IMR-90 (cell line): ENCODE data around the gene CAPN5. TPM values are rescaled to one million over a fixed set of nuclear protein-coding genes. Genes with fewer than 3 reads are reported as not detected.

Experiments used
- ATAC-seq: fragments of 200-7000 bp; cut with Tn5 transposase; 2 replicates; pipeline ENCODE4 v1.9.1; 2020; ENCODE audit warnings: low read depth, mild to moderate bottlenecking, moderate library complexity
- BruUV-seq: library from RNA; stranded (reverse); fragments of 400-500 nt; replicated peaks from 2 replicates; lab custom pipeline; 2021; lab: Mats Ljungman, UMichigan
- CTCF ChIA-PET: fragments of 300-600 bp; formaldehyde crosslinking; extraction: SDS; loops from one replicate; lab custom pipeline; 2021; ENCODE audit warnings: antibody characterized with exemption; lab: Yijun Ruan, JAX
- POLR2A ChIA-PET: fragments of 300-600 bp; sonication (Branson Sonifier 250); formaldehyde crosslinking; loops from one replicate; lab custom pipeline; 2022; ENCODE audit warnings: antibody characterized with exemption; ENCODE audit not compliant: unreplicated experiment; lab: Charles Lee
- DNase-seq: peaks from one replicate; pipeline ENCODE4 v3.0.0; 2013
- H2AFZ ChIP-seq: replicated peaks from 2 replicates; pipeline ENCODE3; 2013; ENCODE audit warnings: low read length, mild to moderate bottlenecking; ENCODE audit not compliant: poor library complexity
- H2AK5ac ChIP-seq: 2 replicates; pipeline ENCODE4 v1.6.1; 2013; ENCODE audit warnings: low read depth, low read length, inconsistent platforms
- H2AK9ac ChIP-seq: replicated peaks from 2 replicates; pipeline ENCODE3; 2013; ENCODE audit warnings: mild to moderate bottlenecking, low read depth, low read length, moderate library complexity; ENCODE audit not compliant: poor library complexity
- H2BK120ac ChIP-seq: 2 replicates; pipeline ENCODE4 v1.6.1; 2013; ENCODE audit warnings: low read depth, low read length, inconsistent platforms
- H2BK15ac ChIP-seq: 3 replicates; pipeline ENCODE4 v1.6.1; 2013; ENCODE audit warnings: low read depth, low read length, inconsistent platforms
- H2BK20ac ChIP-seq: 2 replicates; pipeline ENCODE4 v1.6.1; 2013; ENCODE audit warnings: low read depth, mild to moderate bottlenecking, inconsistent platforms, low read length, moderate library complexity
- H2BK5ac ChIP-seq: 2 replicates; pipeline ENCODE4 v1.6.1; 2013; ENCODE audit warnings: mild to moderate bottlenecking, low read depth, low read length, inconsistent platforms; ENCODE audit not compliant: poor library complexity, severe bottlenecking
- H3K14ac ChIP-seq: replicated peaks from 2 replicates; pipeline ENCODE4 v1.6.1; 2013; ENCODE audit warnings: low read depth, low read length, inconsistent platforms
- H3K18ac ChIP-seq: 2 replicates; pipeline ENCODE4 v1.6.1; 2013; ENCODE audit warnings: low read depth, low read length, control low read depth
- H3K23ac ChIP-seq: 2 replicates; pipeline ENCODE4 v1.6.1; 2013; ENCODE audit warnings: low read depth, low read length, inconsistent platforms
- H3K27ac ChIP-seq: 2 replicates; pipeline ENCODE4 v1.5.1; 2013; ENCODE audit warnings: mild to moderate bottlenecking, control low read depth, low read length; ENCODE audit not compliant: insufficient read depth
- H3K27me3 ChIP-seq: 2 replicates; pipeline ENCODE4 v1.6.1; 2013; ENCODE audit warnings: low read length; ENCODE audit not compliant: control insufficient read depth, insufficient read depth
- H3K36me3 ChIP-seq: 2 replicates; pipeline ENCODE4 v1.6.1; 2013; ENCODE audit warnings: low read length, mixed read lengths; ENCODE audit not compliant: control insufficient read depth, insufficient read depth
- H3K4ac ChIP-seq: 2 replicates; pipeline ENCODE4 v1.6.1; 2013; ENCODE audit warnings: low read depth, low read length, inconsistent platforms
- H3K4me1 ChIP-seq: 2 replicates; pipeline ENCODE4 v1.6.1; 2013; ENCODE audit warnings: low read length, mixed read lengths; ENCODE audit not compliant: control insufficient read depth, insufficient read depth
- H3K4me2 ChIP-seq: 2 replicates; pipeline ENCODE4 v1.6.1; 2013; ENCODE audit warnings: low read depth, mild to moderate bottlenecking, control low read depth, low read length, moderate library complexity
- H3K4me3 ChIP-seq: 2 replicates; pipeline ENCODE4 v1.5.1; 2013; ENCODE audit warnings: low read depth, mild to moderate bottlenecking, control low read depth, low read length, moderate library complexity; ENCODE audit not compliant: insufficient read depth
- H3K56ac ChIP-seq: 2 replicates; pipeline ENCODE4 v1.6.1; 2013; ENCODE audit warnings: low read length, inconsistent platforms; ENCODE audit not compliant: insufficient read depth; ENCODE audit errors: extremely low read depth
- H3K79me1 ChIP-seq, 2 experiments: 2 replicates each; pipeline ENCODE4 v1.6.1; 2013; ENCODE audit warnings: low read length in 2 of 2, inconsistent platforms in 1 of 2, low read depth in 1 of 2
- H3K9ac ChIP-seq: 2 replicates; pipeline ENCODE4 v1.6.1; 2013; ENCODE audit warnings: low read depth, low read length, control low read depth
- H3K9me1 ChIP-seq: 2 replicates; pipeline ENCODE4 v1.6.1; 2013; ENCODE audit warnings: low read length, inconsistent platforms; ENCODE audit not compliant: insufficient read depth
- H3K9me3 ChIP-seq: 2 replicates; pipeline ENCODE4 v1.6.1; 2013; ENCODE audit warnings: low read length; ENCODE audit not compliant: control insufficient read depth, insufficient read depth
- H4K20me1 ChIP-seq: 2 replicates; pipeline ENCODE4 v1.6.1; 2013; ENCODE audit warnings: low read length, inconsistent platforms; ENCODE audit not compliant: insufficient read depth
- H4K5ac ChIP-seq: 2 replicates; pipeline ENCODE4 v1.6.1; 2013; ENCODE audit warnings: mild to moderate bottlenecking, low read depth, low read length, control low read depth
- H4K8ac ChIP-seq, 2 experiments: 2 replicates each; pipeline ENCODE4 v1.6.1; 2013; ENCODE audit warnings: low read depth in 2 of 2, low read length in 2 of 2, control low read depth in 1 of 2, inconsistent platforms in 1 of 2
- H4K91ac ChIP-seq: 2 replicates; pipeline ENCODE4 v1.6.1; 2013; ENCODE audit warnings: low read depth, low read length, inconsistent platforms; ENCODE audit not compliant: insufficient read depth
- CHD1 ChIP-seq: IDR thresholded peaks from 2 replicates; pipeline ENCODE4 v1.6.1; 2012; ENCODE audit warnings: low read depth, low read length, improper control_type of control experiment
- MAFK ChIP-seq: IDR thresholded peaks from 2 replicates; pipeline ENCODE4 v1.6.1; 2012; ENCODE audit warnings: low read depth, low read length, improper control_type of control experiment
- MAZ ChIP-seq: IDR thresholded peaks from 2 replicates; pipeline ENCODE4 v1.6.1; 2012; ENCODE audit warnings: low read depth, mild to moderate bottlenecking, low read length, improper control_type of control experiment, moderate library complexity, borderline replicate concordance
- RCOR1 ChIP-seq: IDR thresholded peaks from 2 replicates; pipeline ENCODE4 v1.6.1; 2012; ENCODE audit warnings: mild to moderate bottlenecking, low read length, improper control_type of control experiment; ENCODE audit not compliant: insufficient replicate concordance
- RFX5 ChIP-seq: IDR thresholded peaks from 2 replicates; pipeline ENCODE4 v1.8.0; 2012; ENCODE audit warnings: low read depth, mild to moderate bottlenecking, low read length, moderate library complexity
- WGBS, 2 experiments: methylation state at CpG; one replicate each; pipeline versions ENCODE4 v1.1.5 to v1.1.7; 2013; ENCODE audit warnings: missing lambda C conversion rate in 2 of 2; ENCODE audit not compliant: insufficient read length in 1 of 2; ENCODE audit errors: extremely low coverage in 2 of 2; 5-methylcytosine and 5-hydroxymethylcytosine counted together
- dilution Hi-C: fragments of 300-500 bp; cut with HindIII; formaldehyde crosslinking; loops from one replicate; pipeline ENCODE4 v1.14.3; 2018; ENCODE audit warnings: low sequenced_read_pairs; ENCODE audit not compliant: unreplicated experiment
- in situ Hi-C: fragments of 300-500 bp; cut with MboI; formaldehyde crosslinking; loops from 3 replicates; pipeline ENCODE4 v1.14.3; 2019; ENCODE audit warnings: low sequenced_read_pairs, inconsistent platforms, mixed read lengths
- intact Hi-C: fragments of 100-400 bp; cut with micrococcal nuclease; formaldehyde crosslinking; loops from 2 replicates; pipeline ENCODE4 v1.10.0; 2022
- polyA plus RNA-seq, 3 experiments: library from polyadenylated mRNA; depleted of rRNA; stranded (reverse); fragments of >200 nt; gene quantifications; 2 replicates each; pipeline ENCODE4 v1.2.3, GENCODE V29; 2012; ENCODE audit warnings: low replicate concordance in 1 of 3
- total RNA-seq: library from RNA; depleted of rRNA; stranded (reverse); fragments of >200 nt; gene quantifications from 2 replicates; pipeline ENCODE4 v1.2.3, GENCODE V29; 2012
- TF ChIP-seq, protein P1 (sequence below): fragments of 150-350 bp; IDR thresholded peaks from 2 replicates; pipeline ENCODE4 v1.6.1; 2016; ENCODE audit warnings: low read depth, mild to moderate bottlenecking, low read length, moderate library complexity, borderline replicate concordance

Gene CAPN5
- total and polyA plus RNA-seq, 2 of the 4 experiments (the other 2 are of a cell fraction): 8.1 to 24.0 TPM

DNA sequence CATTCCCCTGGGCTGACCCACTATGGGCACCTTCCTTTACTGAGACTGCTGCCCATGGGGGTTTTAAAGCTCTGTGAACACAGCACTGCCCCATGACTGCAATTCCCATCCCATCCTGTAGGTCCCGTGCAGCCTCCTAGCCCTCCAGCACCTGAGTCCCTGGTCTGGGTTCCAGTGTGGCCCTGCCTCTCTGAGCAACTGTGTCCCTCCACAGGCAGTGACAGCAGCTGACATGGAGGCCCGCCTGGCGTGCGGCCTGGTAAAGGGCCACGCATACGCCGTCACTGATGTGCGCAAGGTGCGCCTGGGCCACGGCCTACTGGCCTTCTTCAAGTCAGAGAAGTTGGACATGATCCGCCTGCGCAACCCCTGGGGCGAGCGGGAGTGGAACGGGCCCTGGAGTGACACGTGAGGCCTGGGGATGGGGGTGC, 48.4 kb downstream of the CAPN5 start:
- H3K9me1 ChIP-seq: peaks cover 3% of the 10 kb centered on the region
- H2BK15ac ChIP-seq: no peak overlapping the region
- in situ Hi-C loops (no loop called here), dilution Hi-C loops (no loop called here), intact Hi-C loops (no loop called here)
- H3K4me1 ChIP-seq: no peaks in the 10 kb centered on the region
- peaks cover 21% of the 10 kb centered on the region; the same call in 1 of the 2 replicates for H3K36me3 ChIP-seq
- no peak overlapping the region for H2BK5ac ChIP-seq
- no peak overlapping the region for H2BK120ac ChIP-seq
- H3K4ac ChIP-seq: no peak overlapping the region
- BruUV-seq: no TSS peak
- H3K79me1 ChIP-seq: no peaks in the 10 kb centered on the region
- H3K9ac ChIP-seq: no peak overlapping the region
- ChIA-PET POLR2A (no interaction called here), CTCF (interaction anchor here (2.4 kb wide), 1 partner anchor 12 kb away, joined by 6 read pairs; no protein-coding TSS in a partner anchor)
- no peak overlapping the region for H2BK20ac ChIP-seq
- no peaks in the 10 kb centered on the region; the same call in 1 of the 2 replicates for H4K20me1 ChIP-seq
- DNase-seq: no peak
- no peak overlapping the region for H3K4me2 ChIP-seq
- no peak overlapping the region for H3K18ac ChIP-seq
- no peak overlapping the region for H2AK5ac ChIP-seq
- H4K91ac ChIP-seq: no peak overlapping the region
- H3K4me3 ChIP-seq: no peak overlapping the region
- WGBS, 2 experiments: 93% methylated on average over 11 of the region's 16 CpGs; no CpG with 5 or more reads in 1 of the 2 experiments
- H3K56ac ChIP-seq: no peak overlapping the region
- no peak overlapping the region for H2AFZ ChIP-seq
- no peak overlapping the region for H3K27ac ChIP-seq
- H3K23ac ChIP-seq: no peak overlapping the region
- TF ChIP-seq CHD1 (no peak), MAZ (no peak), MAFK (no peak), RCOR1 (no peak), RFX5 (no peak)
- TF ChIP-seq, protein P1, sequence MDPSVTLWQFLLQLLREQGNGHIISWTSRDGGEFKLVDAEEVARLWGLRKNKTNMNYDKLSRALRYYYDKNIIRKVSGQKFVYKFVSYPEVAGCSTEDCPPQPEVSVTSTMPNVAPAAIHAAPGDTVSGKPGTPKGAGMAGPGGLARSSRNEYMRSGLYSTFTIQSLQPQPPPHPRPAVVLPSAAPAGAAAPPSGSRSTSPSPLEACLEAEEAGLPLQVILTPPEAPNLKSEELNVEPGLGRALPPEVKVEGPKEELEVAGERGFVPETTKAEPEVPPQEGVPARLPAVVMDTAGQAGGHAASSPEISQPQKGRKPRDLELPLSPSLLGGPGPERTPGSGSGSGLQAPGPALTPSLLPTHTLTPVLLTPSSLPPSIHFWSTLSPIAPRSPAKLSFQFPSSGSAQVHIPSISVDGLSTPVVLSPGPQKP: no peak
- H2AK9ac ChIP-seq: peak overlapping the region; percentile 34
- no peaks in the 10 kb centered on the region for H3K9me3 ChIP-seq
- no peak overlapping the region for H3K14ac ChIP-seq
- H4K8ac ChIP-seq: no peak overlapping the region
- no peaks in the 10 kb centered on the region for H3K27me3 ChIP-seq
- no peak for ATAC-seq
- H4K5ac ChIP-seq: no peak overlapping the region
